ENCODE measurements around the gene MYL5. TPM values are rescaled to one million over a fixed set of nuclear protein-coding genes. Genes with fewer than 3 reads are reported as not detected.

Gene MYL5
- total and polyA plus RNA-seq, 2 of the 4 experiments (the other 2 are of a cell fraction) = 9.1 to 16.0 TPM

DNA sequence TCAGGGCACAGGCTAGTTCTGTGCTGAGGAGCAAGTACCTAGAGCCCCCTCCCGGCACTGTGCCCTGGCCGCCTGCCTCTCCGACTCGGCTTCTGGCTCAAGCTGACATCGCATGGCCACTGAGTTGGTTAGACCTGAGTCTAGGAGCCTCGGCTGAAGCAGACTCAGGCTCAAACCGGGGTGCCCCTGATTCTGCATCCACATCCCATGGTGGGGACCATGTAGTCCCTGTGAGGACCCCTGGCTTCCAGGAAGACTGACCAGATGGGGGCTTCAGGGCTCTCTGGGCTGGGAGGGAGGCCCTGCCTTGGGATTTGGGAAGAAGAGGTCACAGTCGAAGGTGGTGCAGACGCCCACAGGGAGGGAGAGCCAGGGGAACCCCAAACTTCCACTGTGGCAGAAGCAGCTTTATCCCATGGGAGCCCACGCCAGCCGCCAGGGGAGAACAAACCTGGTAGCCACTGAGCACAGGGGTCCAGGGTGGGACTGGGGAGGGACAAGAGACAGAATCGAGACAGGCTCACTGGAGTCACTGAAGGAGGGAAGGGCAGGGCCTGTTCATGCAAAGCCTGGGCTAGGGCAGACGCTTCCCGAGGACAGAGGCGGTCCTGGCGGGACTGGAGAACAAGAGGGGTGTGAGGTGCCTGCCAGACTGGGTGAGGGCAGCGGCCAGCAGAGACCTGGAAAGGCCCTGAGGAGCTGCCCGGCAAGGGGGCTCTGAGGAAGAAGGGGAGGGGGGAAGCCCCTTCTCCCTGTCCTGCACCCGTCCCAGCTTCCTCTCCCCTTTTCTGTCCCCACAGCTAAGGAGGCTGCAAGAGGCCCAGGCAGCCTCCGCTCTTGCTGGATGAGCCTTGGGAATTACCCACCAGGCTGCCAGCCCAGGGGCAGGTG is 47.9 kb upstream of the MYL5 start:
- H3K14ac ChIP-seq (replicated peaks; ENCODE audit: low read depth, low read length) = no peak overlapping the region
- H3K27me3 ChIP-seq (ENCODE audit: control insufficient read depth, insufficient read depth, low read length) = no peaks in the 10 kb centered on the region
- no TSS peak for BruUV-seq (replicated peaks)
- POLR2A ChIA-PET (ENCODE audit: unreplicated experiment) = no interaction called here
- no peak overlapping the region for H3K4ac ChIP-seq (ENCODE audit: low read depth, low read length)
- 60% methylated on average over 13 of the region's 20 CpGs; no CpG with 5 or more reads in 1 of the 2 experiments for WGBS, 2 experiments (ENCODE audit: extremely low coverage in 2 of 2, insufficient read length in 1 of 2)
- H2BK15ac ChIP-seq (ENCODE audit: low read depth, low read length) = no peak overlapping the region
- H2BK120ac ChIP-seq (ENCODE audit: low read depth, low read length) = no peak overlapping the region
- H3K56ac ChIP-seq (ENCODE audit: extremely low read depth, insufficient read depth, low read length) = no peak overlapping the region
- peaks cover 14% of the 10 kb centered on the region for H3K9me3 ChIP-seq (ENCODE audit: control insufficient read depth, insufficient read depth, low read length)
- DNase-seq (no peak), ATAC-seq (ENCODE audit: low read depth) (no peak)
- H2AK5ac ChIP-seq (ENCODE audit: low read depth, low read length) = no peak overlapping the region
- in situ Hi-C loops (cut with MboI; ENCODE audit: low sequenced_read_pairs) = no loop called here
- H3K9ac ChIP-seq (ENCODE audit: low read depth, low read length) = no peak overlapping the region
- CTCF ChIA-PET = no interaction called here
- dilution Hi-C loops (cut with HindIII; ENCODE audit: low sequenced_read_pairs, unreplicated experiment) = no loop called here
- no peak overlapping the region for H3K23ac ChIP-seq (ENCODE audit: low read depth, low read length)
- no peak overlapping the region for H2AK9ac ChIP-seq (replicated peaks; ENCODE audit: low read depth, low read length, poor library complexity)
- H3K79me1 ChIP-seq (ENCODE audit: low read depth in 1 of 2, low read length in 2 of 2) = no peaks in the 10 kb centered on the region
- H3K36me3 ChIP-seq (ENCODE audit: control insufficient read depth, insufficient read depth, low read length) = no peaks in the 10 kb centered on the region
- no peak overlapping the region for H2AFZ ChIP-seq (replicated peaks; ENCODE audit: low read length, poor library complexity)
- H4K8ac ChIP-seq (ENCODE audit: low read depth in 2 of 2, low read length in 2 of 2) = no peak overlapping the region
- no peaks in the 10 kb centered on the region for H4K20me1 ChIP-seq (ENCODE audit: insufficient read depth, low read length)
- no peak overlapping the region for H2BK5ac ChIP-seq (ENCODE audit: low read depth, low read length, poor library complexity, severe bottlenecking)
- H3K4me1 ChIP-seq (ENCODE audit: control insufficient read depth, insufficient read depth, low read length) = no peaks in the 10 kb centered on the region
- no peak overlapping the region for H3K4me2 ChIP-seq (ENCODE audit: low read depth, low read length)
- intact Hi-C loops (cut with micrococcal nuclease) = no loop called here
- H3K18ac ChIP-seq (ENCODE audit: low read depth, low read length) = no peak overlapping the region
- no peak overlapping the region for H3K4me3 ChIP-seq (ENCODE audit: insufficient read depth, low read depth, low read length)
- no peak overlapping the region for H2BK20ac ChIP-seq (ENCODE audit: low read depth, low read length)
- H4K5ac ChIP-seq (ENCODE audit: low read depth, low read length) = no peak overlapping the region
- no peak overlapping the region for H3K27ac ChIP-seq (ENCODE audit: insufficient read depth, low read length)
- H3K9me1 ChIP-seq (ENCODE audit: insufficient read depth, low read length) = no peaks in the 10 kb centered on the region
- H4K91ac ChIP-seq (ENCODE audit: insufficient read depth, low read depth, low read length) = no peak overlapping the region
- TF ChIP-seq MAZ (IDR thresholded peaks at IDR 0.05; ENCODE audit: borderline replicate concordance, low read depth, low read length) = no peak
- TF ChIP-seq BHLHE40 (IDR thresholded peaks at IDR 0.05; ENCODE audit: low read depth, low read length) = no peak
- TF ChIP-seq, protein P1, sequence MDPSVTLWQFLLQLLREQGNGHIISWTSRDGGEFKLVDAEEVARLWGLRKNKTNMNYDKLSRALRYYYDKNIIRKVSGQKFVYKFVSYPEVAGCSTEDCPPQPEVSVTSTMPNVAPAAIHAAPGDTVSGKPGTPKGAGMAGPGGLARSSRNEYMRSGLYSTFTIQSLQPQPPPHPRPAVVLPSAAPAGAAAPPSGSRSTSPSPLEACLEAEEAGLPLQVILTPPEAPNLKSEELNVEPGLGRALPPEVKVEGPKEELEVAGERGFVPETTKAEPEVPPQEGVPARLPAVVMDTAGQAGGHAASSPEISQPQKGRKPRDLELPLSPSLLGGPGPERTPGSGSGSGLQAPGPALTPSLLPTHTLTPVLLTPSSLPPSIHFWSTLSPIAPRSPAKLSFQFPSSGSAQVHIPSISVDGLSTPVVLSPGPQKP (IDR thresholded peaks at IDR 0.05; ENCODE audit: borderline replicate concordance, low read depth, low read length) = no peak
- TF ChIP-seq CHD1 (IDR thresholded peaks at IDR 0.05; ENCODE audit: low read depth, low read length) = no peak
- TF ChIP-seq, protein P2, sequence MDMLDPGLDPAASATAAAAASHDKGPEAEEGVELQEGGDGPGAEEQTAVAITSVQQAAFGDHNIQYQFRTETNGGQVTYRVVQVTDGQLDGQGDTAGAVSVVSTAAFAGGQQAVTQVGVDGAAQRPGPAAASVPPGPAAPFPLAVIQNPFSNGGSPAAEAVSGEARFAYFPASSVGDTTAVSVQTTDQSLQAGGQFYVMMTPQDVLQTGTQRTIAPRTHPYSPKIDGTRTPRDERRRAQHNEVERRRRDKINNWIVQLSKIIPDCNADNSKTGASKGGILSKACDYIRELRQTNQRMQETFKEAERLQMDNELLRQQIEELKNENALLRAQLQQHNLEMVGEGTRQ (IDR thresholded peaks at IDR 0.05; ENCODE audit: low read depth, low read length) = no peak
- TF ChIP-seq SMC3 (IDR thresholded peaks at IDR 0.05; ENCODE audit: low read depth, low read length) = no peak
- no peak for TF ChIP-seq NFE2L2 (IDR thresholded peaks at IDR 0.05; ENCODE audit: low read depth, low read length)
- TF ChIP-seq POLR2A (IDR thresholded peaks at IDR 0.05; ENCODE audit: low read depth, low read length) = no peak
- no peak for TF ChIP-seq FOS (IDR thresholded peaks at IDR 0.05; ENCODE audit: low read depth, low read length)
- TF ChIP-seq MXI1 (IDR thresholded peaks at IDR 0.05; ENCODE audit: borderline replicate concordance, low read depth, low read length) = no peak
- no peak for TF ChIP-seq CEBPB (IDR thresholded peaks at IDR 0.05; ENCODE audit: low read depth, low read length)
- TF ChIP-seq RFX5 (IDR thresholded peaks at IDR 0.05; ENCODE audit: low read depth, low read length) = no peak
- TF ChIP-seq MAFK (IDR thresholded peaks at IDR 0.05; ENCODE audit: low read depth, low read length) = no peak
- TF ChIP-seq, protein P3, sequence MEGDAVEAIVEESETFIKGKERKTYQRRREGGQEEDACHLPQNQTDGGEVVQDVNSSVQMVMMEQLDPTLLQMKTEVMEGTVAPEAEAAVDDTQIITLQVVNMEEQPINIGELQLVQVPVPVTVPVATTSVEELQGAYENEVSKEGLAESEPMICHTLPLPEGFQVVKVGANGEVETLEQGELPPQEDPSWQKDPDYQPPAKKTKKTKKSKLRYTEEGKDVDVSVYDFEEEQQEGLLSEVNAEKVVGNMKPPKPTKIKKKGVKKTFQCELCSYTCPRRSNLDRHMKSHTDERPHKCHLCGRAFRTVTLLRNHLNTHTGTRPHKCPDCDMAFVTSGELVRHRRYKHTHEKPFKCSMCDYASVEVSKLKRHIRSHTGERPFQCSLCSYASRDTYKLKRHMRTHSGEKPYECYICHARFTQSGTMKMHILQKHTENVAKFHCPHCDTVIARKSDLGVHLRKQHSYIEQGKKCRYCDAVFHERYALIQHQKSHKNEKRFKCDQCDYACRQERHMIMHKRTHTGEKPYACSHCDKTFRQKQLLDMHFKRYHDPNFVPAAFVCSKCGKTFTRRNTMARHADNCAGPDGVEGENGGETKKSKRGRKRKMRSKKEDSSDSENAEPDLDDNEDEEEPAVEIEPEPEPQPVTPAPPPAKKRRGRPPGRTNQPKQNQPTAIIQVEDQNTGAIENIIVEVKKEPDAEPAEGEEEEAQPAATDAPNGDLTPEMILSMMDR (conservative IDR thresholded peaks at IDR 0.05; ENCODE audit: low read depth, low read length) = no peak
- TF ChIP-seq RCOR1 (IDR thresholded peaks at IDR 0.05; ENCODE audit: insufficient replicate concordance, low read length) = no peak

Data from IMR-90 (cell line).